WTC11 (cell line): ENCODE results near the gene CPNE7. TPM values are rescaled to one million over a fixed set of nuclear protein-coding genes. Genes with fewer than 3 reads are reported as not detected.

Experiments
- ATAC-seq: fragments of 200-7000 bp; cut with Tn5 transposase; 2 replicates; pipeline ENCODE4 v1.10.0; 2021; ENCODE audit warnings: mild to moderate bottlenecking, moderate library complexity
- CTCF ChIA-PET: fragments of 300-600 bp; sonication (Branson Sonifier 250); formaldehyde crosslinking; loops from one replicate; lab custom pipeline; 2021; ENCODE audit warnings: antibody characterized with exemption; lab: Charles Lee
- POLR2A ChIA-PET: fragments of 350-600 bp; sonication (Branson Sonifier 250); formaldehyde crosslinking; loops from one replicate; lab custom pipeline; 2021; ENCODE audit warnings: antibody characterized with exemption; lab: Charles Lee
- DNase-seq: peaks from one replicate; pipeline ENCODE4 v3.0.0; 2021; ENCODE audit warnings: low spot score
- H3K27ac Mint-ChIP-seq: 2 replicates; pipeline ENCODE4 v1.8.0; 2021; ENCODE audit warnings: mixed read lengths
- H3K27me3 Mint-ChIP-seq: 2 replicates; pipeline ENCODE4 v1.8.0; 2021; ENCODE audit warnings: low read depth, mild to moderate bottlenecking, moderate library complexity, mixed read lengths
- H3K36me3 Mint-ChIP-seq: 2 replicates; pipeline ENCODE4 v1.8.0; 2021; ENCODE audit warnings: mixed read lengths
- H3K4me1 Mint-ChIP-seq: 2 replicates; pipeline ENCODE4 v1.8.0; 2022; ENCODE audit warnings: mixed read lengths
- H3K4me3 Mint-ChIP-seq: 2 replicates; pipeline ENCODE4 v1.8.0; 2021; ENCODE audit warnings: mild to moderate bottlenecking, moderate library complexity, mixed read lengths
- H3K9me3 Mint-ChIP-seq: 2 replicates; pipeline ENCODE4 v1.8.0; 2021; ENCODE audit warnings: mixed read lengths
- ESRRA ChIP-seq: sonication (generic); formaldehyde crosslinking; IDR thresholded peaks from 2 replicates; pipeline ENCODE4 v1.8.1; 2022; ENCODE audit warnings: mild to moderate bottlenecking, missing genetic modification reagents, borderline replicate concordance
- GABPB1 ChIP-seq: sonication (generic); formaldehyde crosslinking; IDR thresholded peaks from 2 replicates; pipeline ENCODE4 v1.8.1; 2023; ENCODE audit warnings: mild to moderate bottlenecking, missing genetic modification reagents
- GRHL2 ChIP-seq: fragments of 250-450 bp; sonication (Bioruptor Pico); IDR thresholded peaks from 2 replicates; pipeline ENCODE4 v1.8.0; 2022; ENCODE audit warnings: mild to moderate bottlenecking, moderate library complexity; ENCODE audit not compliant: insufficient replicate concordance, severe bottlenecking
- MXD4 ChIP-seq: fragments of 250-450 bp; sonication (Bioruptor Pico); IDR thresholded peaks from 2 replicates; pipeline ENCODE4 v1.8.0; 2021; ENCODE audit warnings: mild to moderate bottlenecking, moderate library complexity, borderline replicate concordance
- MYBL2 ChIP-seq: sonication (generic); formaldehyde crosslinking; IDR thresholded peaks from 2 replicates; pipeline ENCODE4 v1.8.1; 2023; ENCODE audit warnings: mild to moderate bottlenecking, moderate library complexity, missing genetic modification reagents
- NR2C2 ChIP-seq: sonication (generic); formaldehyde crosslinking; IDR thresholded peaks from 2 replicates; pipeline ENCODE4 v1.8.0; 2022; ENCODE audit warnings: mild to moderate bottlenecking, missing genetic modification reagents
- NR3C1 ChIP-seq: sonication (generic); formaldehyde crosslinking; conservative IDR thresholded peaks from 2 replicates; pipeline ENCODE4 v1.8.1; 2023; ENCODE audit warnings: low read depth, mild to moderate bottlenecking, missing genetic modification reagents
- OVOL2 ChIP-seq: fragments of 250-450 bp; sonication (Bioruptor Pico); IDR thresholded peaks from 2 replicates; pipeline ENCODE4 v1.9.0; 2021; ENCODE audit warnings: mild to moderate bottlenecking, borderline replicate concordance
- SMAD3 ChIP-seq: sonication (generic); formaldehyde crosslinking; IDR thresholded peaks from 2 replicates; pipeline ENCODE4 v1.8.0; 2022; ENCODE audit warnings: missing genetic modification reagents, mild to moderate bottlenecking, borderline replicate concordance
- SOX15 ChIP-seq: fragments of 250-450 bp; sonication (Bioruptor Pico); IDR thresholded peaks from 2 replicates; pipeline ENCODE4 v1.9.0; 2021; ENCODE audit warnings: mild to moderate bottlenecking
- ZNF416 ChIP-seq: fragments of 250-450 bp; sonication (Bioruptor Pico); IDR thresholded peaks from 2 replicates; pipeline ENCODE4 v1.9.0; 2021; ENCODE audit warnings: mild to moderate bottlenecking, inconsistent platforms
- ZNF425 ChIP-seq: fragments of 250-450 bp; sonication (Bioruptor Pico); conservative IDR thresholded peaks from 2 replicates; pipeline ENCODE4 v1.9.0; 2021; ENCODE audit warnings: mild to moderate bottlenecking
- total RNA-seq: library from RNA; stranded (reverse); gene quantifications from 3 replicates; pipeline ENCODE4 v1.2.3, GENCODE V29; 2021
- TF ChIP-seq, protein P1 (sequence below): sonication (generic); formaldehyde crosslinking; IDR thresholded peaks from 2 replicates; pipeline ENCODE4 v1.8.1; 2023; ENCODE audit warnings: mild to moderate bottlenecking, moderate library complexity, missing genetic modification reagents
- TF ChIP-seq, protein P2 (sequence below): sonication (generic); formaldehyde crosslinking; IDR thresholded peaks from 2 replicates; pipeline ENCODE4 v1.8.1; 2022; ENCODE audit warnings: missing genetic modification reagents, borderline replicate concordance
- TF ChIP-seq, protein P3 (sequence below): sonication (generic); formaldehyde crosslinking; IDR thresholded peaks from 2 replicates; pipeline ENCODE4 v1.8.0; 2023; ENCODE audit warnings: missing genetic modification reagents, mild to moderate bottlenecking, borderline replicate concordance
- TF ChIP-seq, protein P4 (sequence below): sonication (generic); formaldehyde crosslinking; conservative IDR thresholded peaks from 2 replicates; pipeline ENCODE4 v1.8.1; 2022; ENCODE audit warnings: mild to moderate bottlenecking, missing genetic modification reagents

The CPNE7 gene
- total RNA-seq, 1 experiment from 2014 or later: 42.6 TPM

GRCh38 chr16:89547291-89547690, 28.3 kb upstream of the CPNE7 start (continued):
- TF ChIP-seq, protein P1, sequence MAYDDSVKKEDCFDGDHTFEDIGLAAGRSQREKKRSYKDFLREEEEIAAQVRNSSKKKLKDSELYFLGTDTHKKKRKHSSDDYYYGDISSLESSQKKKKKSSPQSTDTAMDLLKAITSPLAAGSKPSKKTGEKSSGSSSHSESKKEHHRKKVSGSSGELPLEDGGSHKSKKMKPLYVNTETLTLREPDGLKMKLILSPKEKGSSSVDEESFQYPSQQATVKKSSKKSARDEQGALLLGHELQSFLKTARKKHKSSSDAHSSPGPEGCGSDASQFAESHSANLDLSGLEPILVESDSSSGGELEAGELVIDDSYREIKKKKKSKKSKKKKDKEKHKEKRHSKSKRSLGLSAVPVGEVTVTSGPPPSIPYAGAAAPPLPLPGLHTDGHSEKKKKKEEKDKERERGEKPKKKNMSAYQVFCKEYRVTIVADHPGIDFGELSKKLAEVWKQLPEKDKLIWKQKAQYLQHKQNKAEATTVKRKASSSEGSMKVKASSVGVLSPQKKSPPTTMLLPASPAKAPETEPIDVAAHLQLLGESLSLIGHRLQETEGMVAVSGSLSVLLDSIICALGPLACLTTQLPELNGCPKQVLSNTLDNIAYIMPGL (CRISPR knock-in tag): no peak

- ChIA-PET CTCF (no interaction called here), POLR2A (no interaction called here)
- DNase-seq (no peak), ATAC-seq (no peak)
- Mint-ChIP-seq H3K4me3 (no peak overlapping the region), H3K36me3 (peaks cover 48% of the 10 kb centered on the region), H3K4me1 (no peaks in the 10 kb centered on the region), H3K9me3 (no peaks in the 10 kb centered on the region), H3K27me3 (no peaks in the 10 kb centered on the region), H3K27ac (0 out of 2 replicates have a peak overlapping the region, but pooled peaks have one; percentile 53)
- TF ChIP-seq SMAD3 (CRISPR knock-in tag) (no peak), MYBL2 (CRISPR knock-in tag) (no peak), ESRRA (CRISPR knock-in tag) (no peak), SOX15 (no peak), GABPB1 (CRISPR knock-in tag) (no peak), ZNF416 (CRISPR knock-in tag) (no peak), OVOL2 (CRISPR knock-in tag) (no peak), NR2C2 (CRISPR knock-in tag) (no peak), NR3C1 (CRISPR knock-in tag) (no peak), ZNF425 (CRISPR knock-in tag) (no peak), GRHL2 (no peak), MXD4 (no peak)
- TF ChIP-seq, protein P2, sequence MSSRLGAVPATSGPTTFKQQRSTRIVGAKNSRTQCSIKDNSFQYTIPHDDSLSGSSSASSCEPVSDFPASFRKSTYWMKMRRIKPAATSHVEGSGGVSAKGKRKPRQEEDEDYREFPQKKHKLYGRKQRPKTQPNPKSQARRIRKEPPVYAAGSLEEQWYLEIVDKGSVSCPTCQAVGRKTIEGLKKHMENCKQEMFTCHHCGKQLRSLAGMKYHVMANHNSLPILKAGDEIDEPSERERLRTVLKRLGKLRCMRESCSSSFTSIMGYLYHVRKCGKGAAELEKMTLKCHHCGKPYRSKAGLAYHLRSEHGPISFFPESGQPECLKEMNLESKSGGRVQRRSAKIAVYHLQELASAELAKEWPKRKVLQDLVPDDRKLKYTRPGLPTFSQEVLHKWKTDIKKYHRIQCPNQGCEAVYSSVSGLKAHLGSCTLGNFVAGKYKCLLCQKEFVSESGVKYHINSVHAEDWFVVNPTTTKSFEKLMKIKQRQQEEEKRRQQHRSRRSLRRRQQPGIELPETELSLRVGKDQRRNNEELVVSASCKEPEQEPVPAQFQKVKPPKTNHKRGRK (CRISPR knock-in tag): no peak
- TF ChIP-seq, protein P3, sequence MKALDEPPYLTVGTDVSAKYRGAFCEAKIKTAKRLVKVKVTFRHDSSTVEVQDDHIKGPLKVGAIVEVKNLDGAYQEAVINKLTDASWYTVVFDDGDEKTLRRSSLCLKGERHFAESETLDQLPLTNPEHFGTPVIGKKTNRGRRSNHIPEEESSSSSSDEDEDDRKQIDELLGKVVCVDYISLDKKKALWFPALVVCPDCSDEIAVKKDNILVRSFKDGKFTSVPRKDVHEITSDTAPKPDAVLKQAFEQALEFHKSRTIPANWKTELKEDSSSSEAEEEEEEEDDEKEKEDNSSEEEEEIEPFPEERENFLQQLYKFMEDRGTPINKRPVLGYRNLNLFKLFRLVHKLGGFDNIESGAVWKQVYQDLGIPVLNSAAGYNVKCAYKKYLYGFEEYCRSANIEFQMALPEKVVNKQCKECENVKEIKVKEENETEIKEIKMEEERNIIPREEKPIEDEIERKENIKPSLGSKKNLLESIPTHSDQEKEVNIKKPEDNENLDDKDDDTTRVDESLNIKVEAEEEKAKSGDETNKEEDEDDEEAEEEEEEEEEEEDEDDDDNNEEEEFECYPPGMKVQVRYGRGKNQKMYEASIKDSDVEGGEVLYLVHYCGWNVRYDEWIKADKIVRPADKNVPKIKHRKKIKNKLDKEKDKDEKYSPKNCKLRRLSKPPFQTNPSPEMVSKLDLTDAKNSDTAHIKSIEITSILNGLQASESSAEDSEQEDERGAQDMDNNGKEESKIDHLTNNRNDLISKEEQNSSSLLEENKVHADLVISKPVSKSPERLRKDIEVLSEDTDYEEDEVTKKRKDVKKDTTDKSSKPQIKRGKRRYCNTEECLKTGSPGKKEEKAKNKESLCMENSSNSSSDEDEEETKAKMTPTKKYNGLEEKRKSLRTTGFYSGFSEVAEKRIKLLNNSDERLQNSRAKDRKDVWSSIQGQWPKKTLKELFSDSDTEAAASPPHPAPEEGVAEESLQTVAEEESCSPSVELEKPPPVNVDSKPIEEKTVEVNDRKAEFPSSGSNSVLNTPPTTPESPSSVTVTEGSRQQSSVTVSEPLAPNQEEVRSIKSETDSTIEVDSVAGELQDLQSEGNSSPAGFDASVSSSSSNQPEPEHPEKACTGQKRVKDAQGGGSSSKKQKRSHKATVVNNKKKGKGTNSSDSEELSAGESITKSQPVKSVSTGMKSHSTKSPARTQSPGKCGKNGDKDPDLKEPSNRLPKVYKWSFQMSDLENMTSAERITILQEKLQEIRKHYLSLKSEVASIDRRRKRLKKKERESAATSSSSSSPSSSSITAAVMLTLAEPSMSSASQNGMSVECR (CRISPR knock-in tag): no peak
- TF ChIP-seq, protein P4, sequence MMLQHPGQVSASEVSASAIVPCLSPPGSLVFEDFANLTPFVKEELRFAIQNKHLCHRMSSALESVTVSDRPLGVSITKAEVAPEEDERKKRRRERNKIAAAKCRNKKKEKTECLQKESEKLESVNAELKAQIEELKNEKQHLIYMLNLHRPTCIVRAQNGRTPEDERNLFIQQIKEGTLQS: no peak
- TF ChIP-seq, all 79 proteins: peak for 0
Measured at GRCh38 chr16:89547860-89548259, 27.7 kb upstream of the CPNE7 start.
